A549 (cell line): ENCODE results near the gene ERBB3. TPM values are rescaled to one million over a fixed set of nuclear protein-coding genes. Genes with fewer than 3 reads are reported as not detected.

Experiments
- ATAC-seq, 2 experiments: fragments of 200-7000 bp in 1 of 2; fragments of >200 bp in 1 of 2; cut with Nextera tagmentation in 1 of 2; cut with Tn5 transposase in 1 of 2; 3 replicates each; pipeline versions ENCODE4 v1.8.0 to v1.9.1; 2018 to 2020; ENCODE audit warnings: mild to moderate bottlenecking in 1 of 2, moderate library complexity in 1 of 2
- CTCF ChIA-PET: fragments of 300-600 bp; sonication (Branson Sonifier 250); formaldehyde crosslinking; extraction: SDS; loops from one replicate; lab custom pipeline; 2021; ENCODE audit warnings: antibody characterized with exemption, inconsistent platforms; lab: Yijun Ruan, JAX
- POLR2A ChIA-PET: fragments of 350-600 bp; formaldehyde crosslinking; extraction: SDS; loops from one replicate; lab custom pipeline; 2021; ENCODE audit warnings: antibody characterized with exemption, inconsistent platforms; lab: Yijun Ruan, JAX
- DNase-seq, 2 experiments: peaks; one replicate each; pipeline versions ENCODE4 v3.0.0 to v3.0.0-alpha.2; 2011 to 2016; ENCODE audit warnings: low read depth in 1 of 2, low spot score in 1 of 2
- FAIRE-seq: peaks from 2 replicates; lab custom pipeline; 2011; peaks lifted over from hg19 to GRCh38; lab: Jason Lieb, UNC
- H3K27ac ChIP-seq, 2 experiments: fragments of >200 bp; sonication (Bioruptor Twin); formaldehyde crosslinking; 3 replicates each; pipeline ENCODE4 v1.5.1; 2016 to 2017
- H3K4me1 ChIP-seq: fragments of >200 bp; sonication (Bioruptor Twin); formaldehyde crosslinking; 3 replicates; pipeline ENCODE4 v1.6.1; 2016
- H3K4me2 ChIP-seq: fragments of >200 bp; sonication (Bioruptor Twin); formaldehyde crosslinking; 3 replicates; pipeline ENCODE4 v1.6.1; 2016
- H3K4me3 ChIP-seq: fragments of >200 bp; sonication (Bioruptor Twin); formaldehyde crosslinking; 3 replicates; pipeline ENCODE4 v1.5.1; 2016
- H3K9me3 ChIP-seq: fragments of >200 bp; sonication (Bioruptor Twin); formaldehyde crosslinking; 3 replicates; pipeline ENCODE4 v1.6.1; 2016
- BCL3 ChIP-seq: fragments of >200 bp; sonication (Bioruptor Twin); formaldehyde crosslinking; IDR thresholded peaks from 3 replicates; pipeline ENCODE4 v1.6.1; 2016
- BHLHE40 ChIP-seq: IDR thresholded peaks from 2 replicates; pipeline ENCODE4 v1.6.1; 2012; ENCODE audit warnings: low read depth, low read length, inconsistent platforms
- CHD2 ChIP-seq: fragments of 150-350 bp; IDR thresholded peaks from 2 replicates; pipeline ENCODE4 v1.6.1; 2014; ENCODE audit warnings: low read length; ENCODE audit not compliant: partially characterized antibody
- EHF ChIP-seq: fragments of 250-450 bp; sonication (Bioruptor Pico); IDR thresholded peaks from 2 replicates; pipeline ENCODE4 v1.5.0; 2020; ENCODE audit warnings: mild to moderate bottlenecking
- EHMT2 ChIP-seq: fragments of 200-600 bp; sonication (generic); IDR thresholded peaks from 2 replicates; pipeline ENCODE4 v1.6.1; 2016; ENCODE audit warnings: antibody characterized with exemption, low read depth, mild to moderate bottlenecking, moderate library complexity
- EP300 ChIP-seq, 2 experiments: fragments of >200 bp; sonication (Bioruptor Twin); formaldehyde crosslinking; IDR thresholded peaks; 2 replicates in 1 of 2; 3 replicates in 1 of 2; pipeline ENCODE4 v1.6.1; 2016 to 2017
- FOSB ChIP-seq: fragments of 250-450 bp; sonication (Bioruptor Pico); IDR thresholded peaks from 2 replicates; pipeline ENCODE4 v1.5.0; 2020; ENCODE audit warnings: mild to moderate bottlenecking, moderate library complexity
- FOSL2 ChIP-seq, 2 experiments: fragments of 450-650 bp in 1 of 2; fragments of >200 bp in 1 of 2; sonication (Bioruptor Twin) in 1 of 2; formaldehyde crosslinking; IDR thresholded peaks; 2 replicates each; pipeline versions ENCODE4 v1.5.0 to v1.6.1; 2016 to 2020; ENCODE audit warnings: mild to moderate bottlenecking in 1 of 2, moderate library complexity in 1 of 2
- HDAC2 ChIP-seq: fragments of 200-600 bp; sonication (generic); IDR thresholded peaks from 2 replicates; pipeline ENCODE4 v1.6.1; 2016
- HOXA7 ChIP-seq: fragments of 250-450 bp; sonication (Bioruptor Pico); IDR thresholded peaks from 2 replicates; pipeline ENCODE4 v1.5.0; 2020; ENCODE audit warnings: mild to moderate bottlenecking, moderate library complexity
- JUN ChIP-seq, 2 experiments: fragments of >200 bp; sonication (Bioruptor Twin); formaldehyde crosslinking; IDR thresholded peaks; 2 replicates in 1 of 2; 3 replicates in 1 of 2; pipeline ENCODE4 v1.6.1; 2016 to 2017
- JUNB ChIP-seq: fragments of >200 bp; sonication (Bioruptor Twin); formaldehyde crosslinking; IDR thresholded peaks from 2 replicates; pipeline ENCODE4 v1.6.1; 2016
- MAX ChIP-seq: IDR thresholded peaks from 2 replicates; pipeline ENCODE4 v1.6.1; 2012
- MAZ ChIP-seq: fragments of 150-350 bp; IDR thresholded peaks from 2 replicates; pipeline ENCODE4 v1.6.1; 2014; ENCODE audit warnings: antibody characterized with exemption, low read depth, low read length, borderline replicate concordance
- MYC ChIP-seq: IDR thresholded peaks from 2 replicates; pipeline ENCODE4 v1.6.1; 2012; ENCODE audit warnings: mild to moderate bottlenecking, inconsistent platforms, low read length, improper control_type of control experiment, borderline replicate concordance
- PBX3 ChIP-seq: IDR thresholded peaks from 2 replicates; pipeline ENCODE4 v1.6.1; 2012
- PHF8 ChIP-seq: fragments of 200-600 bp; sonication (generic); IDR thresholded peaks from 2 replicates; pipeline ENCODE4 v1.6.1; 2016; ENCODE audit warnings: low read depth, mild to moderate bottlenecking, antibody characterized with exemption, moderate library complexity, borderline replicate concordance
- POLR2A ChIP-seq: IDR thresholded peaks from 2 replicates; pipeline ENCODE4 v1.6.1; 2012; ENCODE audit warnings: mild to moderate bottlenecking, low read length
- REST ChIP-seq: fragments of 200-600 bp; sonication (generic); IDR thresholded peaks from 2 replicates; pipeline ENCODE4 v1.6.1; 2016; ENCODE audit warnings: antibody characterized with exemption, mild to moderate bottlenecking, moderate library complexity
- RNF2 ChIP-seq: fragments of 200-600 bp; sonication (generic); IDR thresholded peaks from 2 replicates; pipeline ENCODE4 v1.6.1; 2016; ENCODE audit warnings: low read depth, mild to moderate bottlenecking, antibody characterized with exemption, moderate library complexity, borderline replicate concordance
- ZNF302 ChIP-seq: fragments of 250-450 bp; sonication (Bioruptor Pico); IDR thresholded peaks from 2 replicates; pipeline ENCODE4 v1.9.0; 2021; ENCODE audit warnings: inconsistent platforms, mild to moderate bottlenecking, moderate library complexity
- whole genome bisulfite sequencing: methylation state at CpG from one replicate; pipeline ENCODE4 v1.1.6; 2017; ENCODE audit errors: missing lambda C conversion rate; 5-methylcytosine and 5-hydroxymethylcytosine counted together
- polyA plus RNA-seq, 4 experiments: library from polyadenylated mRNA; depleted of rRNA in 3 of 4; stranded (reverse); fragments of >200 nt; fragmentation: RNase III in 1 of 4; extraction: RNeasy Plus Mini Kit Qiagen cat#74134 plus additional on column Dnase treatment in 1 of 4; gene quantifications; 2 replicates in 3 of 4; 3 replicates in 1 of 4; pipeline ENCODE4 v1.2.3, GENCODE V29; 2011 to 2017

ERBB3 gene
- polyA plus RNA-seq, 2 of the 4 experiments (the other 2 are of a cell fraction), result 2.2 to 17.0 TPM

GRCh38 chr12:56151672-56152131 lies 71.7 kb downstream of the ERBB3 start:
- CTCF ChIA-PET, result interaction anchor here (0.7 to 5.3 kb wide), 9 partner anchors 9 to 38 kb away, joined by 3 to 27 read pairs (median 5); partner anchors contain the start of genes ESYT1, SMARCC2 and ZC3H10

GRCh38 chr12:56152132-56152755 lies 72.3 kb downstream of the ERBB3 start, which contains the start of gene MYL6B:
Gene MYL6B, plus strand, starts transcription at chr12:56152587. Its CDS starts 1,332 bp downstream, at chr12:56153919.
- H3K4me1 ChIP-seq, result peaks cover 19% of the 10 kb centered on the region; the same call in 2 of the 3 replicates
- peak within 1 kb of the TSS; percentile 82 for H3K4me2 ChIP-seq
- ATAC-seq (peak; percentile 89 to 93), FAIRE-seq (no peak), DNase-seq (peak; percentile 94)
- peak; percentile 46; the same call in 1 of the 2 replicates for TF ChIP-seq PBX3
- peak; percentile 84 to 87 for TF ChIP-seq JUN (IDR thresholded peaks at IDR 0.05)
- TF ChIP-seq HDAC2, result no peak
- peak; percentile 35 for TF ChIP-seq REST
- TF ChIP-seq ZNF302 (CRISPR knock-in tag), result no peak
- TF ChIP-seq MAZ, result peak; percentile 75; the same call in 1 of the 2 replicates
- peak; percentile 58 for TF ChIP-seq BHLHE40
- 0 out of 2 replicates have a peak, but pooled peaks have one; percentile 33 for TF ChIP-seq MYC
- TF ChIP-seq RNF2, result no peak
- TF ChIP-seq JUNB, result no peak
- TF ChIP-seq CHD2, result no peak
- TF ChIP-seq HOXA7 (CRISPR knock-in tag), result 0 out of 2 replicates have a peak, but pooled peaks have one; percentile 28
- peak; percentile 67; the same call in 1 of the 3 replicates for TF ChIP-seq BCL3
- TF ChIP-seq FOSL2 (IDR thresholded peaks at IDR 0.05), result peak; percentile 42; the same call in 1 of the 2 replicates
- TF ChIP-seq FOSL2 (CRISPR knock-in tag; IDR thresholded peaks at IDR 0.05), result peak; percentile 85
- TF ChIP-seq POLR2A, result peak; percentile 71
- peak; percentile 42 for TF ChIP-seq MAX
- TF ChIP-seq FOSB (CRISPR knock-in tag), result 0 out of 2 replicates have a peak, but pooled peaks have one; percentile 4
- TF ChIP-seq PHF8, result peak; percentile 78; the same call in 1 of the 2 replicates
- ChIA-PET POLR2A (interaction anchor here (0.8 to 1.4 kb wide), 7 partner anchors 9 to 178 kb away, joined by 3 to 19 read pairs (median 4); partner anchors contain the start of genes ESYT1, PA2G4, RAB5B and SMARCC2), CTCF (interaction anchor here (0.6 to 5.3 kb wide), 10 partner anchors 9 to 340 kb away, joined by 3 to 27 read pairs (median 5); partner anchors contain the start of genes ESYT1, SMARCC2 and ZC3H10)
- WGBS, result under 1% methylated on average over 35 of the region's 37 CpGs
- H3K9me3 ChIP-seq, result no peaks in the 10 kb centered on the region
- H3K4me3 ChIP-seq, result peak within 1 kb of the TSS; percentile 53
- peak within 1 kb of the TSS; percentile 92 to 93 for H3K27ac ChIP-seq

More at GRCh38 chr12:56151672-56152131, 71.7 kb downstream of the ERBB3 start:
- Histone ChIP-seq H3K9me3 (no peaks in the 10 kb centered on the region), H3K4me1 (peaks cover 13% of the 10 kb centered on the region; the same call in 2 of the 3 replicates), H3K27ac (peak overlapping the region; percentile 92 to 93), H3K4me3 (peak overlapping the region; percentile 53), H3K4me2 (peak overlapping the region; percentile 82)
- DNase-seq, result peak; percentile 80 to 94
- no peak for FAIRE-seq
- WGBS, result 3% methylated on average over 11 of the region's 12 CpGs
- 0 out of 2 replicates have a peak, but pooled peaks have one; percentile 19 for TF ChIP-seq POLR2A
- peak; percentile 43; the same call in 1 of the 2 replicates for TF ChIP-seq MAX
- TF ChIP-seq EHMT2, result no peak
- TF ChIP-seq FOSB (CRISPR knock-in tag), result 0 out of 2 replicates have a peak, but pooled peaks have one; percentile 27
- no peak for TF ChIP-seq EP300 (IDR thresholded peaks at IDR 0.05)
- no peak for TF ChIP-seq PHF8
- no peak for TF ChIP-seq EHF
- peak; percentile 87 to 90 for ATAC-seq
- POLR2A ChIA-PET, result interaction anchor here (0.8 to 1.4 kb wide), 7 partner anchors 10 to 178 kb away, joined by 3 to 19 read pairs (median 4); partner anchors contain the start of genes ESYT1, PA2G4, RAB5B and SMARCC2
